ENCODE data around the gene REEP1.
A peak's percentile ranks its signal among the peaks of the same experiment; 100 is the strongest.

REEP1 gene

DNA sequence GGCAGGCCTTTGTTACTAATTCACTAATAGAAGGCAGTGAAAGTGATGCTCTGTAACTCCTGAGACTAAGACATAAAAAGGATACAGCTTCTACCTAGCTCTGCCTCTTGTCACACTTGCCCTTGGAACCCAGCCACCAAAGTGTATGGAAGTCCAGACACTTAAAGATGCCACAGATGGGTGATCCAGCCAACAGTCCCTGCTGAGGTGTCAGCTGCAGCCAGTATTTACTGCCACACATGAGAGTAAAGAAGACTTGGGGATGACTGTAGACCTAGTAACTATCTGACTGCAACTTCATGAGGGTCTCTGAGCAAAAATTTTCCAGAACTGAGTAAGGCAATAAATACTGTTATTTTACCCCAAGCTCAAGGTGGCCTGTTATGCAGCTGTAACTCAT, 151.0 kb downstream of the REEP1 start:
- peak overlapping the region; percentile 6 for H3K4me3 Mint-ChIP-seq
- H3K27me3 Mint-ChIP-seq: no peaks in the 10 kb centered on the region
- H3K27ac Mint-ChIP-seq: peak overlapping the region; percentile 91
- no peaks in the 10 kb centered on the region for H3K9me3 Mint-ChIP-seq
- peaks cover 84% of the 10 kb centered on the region for H3K4me1 Mint-ChIP-seq (ENCODE audit: low read depth)
- peaks cover 49% of the 10 kb centered on the region for H3K36me3 Mint-ChIP-seq (ENCODE audit: low read depth)

DNA sequence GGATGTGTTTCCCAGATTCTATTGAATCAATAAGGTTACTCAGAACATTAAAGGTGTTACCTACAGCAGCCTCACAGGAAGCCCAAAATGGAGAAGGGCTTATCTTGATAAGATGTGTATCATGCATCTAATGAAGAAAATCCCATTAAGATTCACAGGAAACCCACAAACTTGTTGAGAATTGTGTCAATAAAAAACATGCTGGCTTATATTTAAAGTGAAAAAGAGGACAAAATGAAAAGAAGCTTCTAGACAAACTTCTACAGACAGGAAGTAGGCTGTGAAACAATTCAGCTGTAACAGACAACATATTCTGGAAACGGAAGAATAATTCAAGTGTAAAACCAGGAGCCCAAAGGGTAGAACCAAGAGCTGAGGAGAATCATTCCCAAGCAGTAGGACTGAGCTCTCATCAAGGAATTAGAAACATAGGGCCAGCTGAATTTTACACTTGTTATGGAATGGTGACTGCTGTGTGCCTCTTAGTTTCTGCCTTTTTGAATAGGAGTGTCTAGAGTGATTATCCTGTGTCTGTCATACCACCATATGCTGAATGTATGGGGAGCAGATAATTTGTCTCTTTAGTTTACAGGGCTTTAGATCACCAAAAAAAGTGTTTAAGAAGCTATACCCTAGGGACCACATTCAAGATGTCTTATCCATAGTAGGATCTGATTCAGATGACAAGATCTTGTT, 151.8 kb downstream of the REEP1 start:
- Mint-ChIP-seq H3K9me3 (no peaks in the 10 kb centered on the region), H3K4me3 (peak overlapping the region; percentile 64), H3K27me3 (no peaks in the 10 kb centered on the region), H3K27ac (peak overlapping the region; percentile 91), H3K4me1 (ENCODE audit: low read depth) (peaks cover 76% of the 10 kb centered on the region), H3K36me3 (ENCODE audit: low read depth) (peaks cover 45% of the 10 kb centered on the region)

DNA sequence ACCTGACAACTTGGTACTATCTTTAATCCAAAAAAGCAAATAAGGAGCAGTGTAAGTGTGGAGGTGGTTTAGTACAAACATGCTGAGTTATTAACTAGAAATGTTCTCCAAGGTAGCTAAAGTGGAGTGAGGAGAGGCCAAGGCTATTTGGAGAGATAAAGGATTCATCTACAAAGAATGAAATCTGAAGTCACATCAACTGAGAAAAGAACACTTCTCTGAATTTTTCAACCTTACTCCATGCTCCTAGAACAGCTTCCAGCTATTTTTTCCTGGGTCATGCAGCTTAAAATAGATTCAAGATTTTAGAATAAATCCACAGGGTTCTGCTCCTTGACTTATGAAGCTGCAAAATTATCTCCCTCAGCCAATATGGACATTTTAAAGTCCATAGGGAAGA, 160.8 kb downstream of the REEP1 start:
- Mint-ChIP-seq H3K4me3 (no peak overlapping the region), H3K27ac (no peak overlapping the region), H3K36me3 (ENCODE audit: low read depth) (peaks cover 67% of the 10 kb centered on the region), H3K9me3 (no peaks in the 10 kb centered on the region), H3K27me3 (no peaks in the 10 kb centered on the region), H3K4me1 (ENCODE audit: low read depth) (peaks cover 13% of the 10 kb centered on the region)

DNA sequence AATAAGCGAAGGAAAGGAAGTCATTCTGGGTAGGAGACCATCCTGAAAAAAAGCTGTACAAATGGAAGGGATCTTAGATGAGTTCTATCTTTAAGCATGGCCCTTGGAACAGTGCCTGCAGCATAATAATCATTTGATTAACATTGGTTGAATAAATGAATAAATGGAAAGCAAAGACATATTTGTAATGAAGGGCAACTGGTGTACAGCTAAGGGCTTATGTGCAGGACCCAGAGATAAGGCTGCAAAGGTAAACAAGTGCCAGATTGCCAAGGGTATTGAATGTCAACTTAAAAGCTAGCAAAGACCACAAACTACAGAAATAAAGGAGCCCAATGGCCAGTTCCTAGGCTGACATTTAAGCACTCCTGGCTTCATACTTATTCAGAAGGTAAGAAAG, 161.6 kb downstream of the REEP1 start:
- Mint-ChIP-seq H3K27ac (no peak overlapping the region), H3K27me3 (no peaks in the 10 kb centered on the region), H3K9me3 (no peaks in the 10 kb centered on the region), H3K4me3 (no peak overlapping the region), H3K4me1 (ENCODE audit: low read depth) (peaks cover 13% of the 10 kb centered on the region), H3K36me3 (ENCODE audit: low read depth) (peaks cover 73% of the 10 kb centered on the region)

DNA sequence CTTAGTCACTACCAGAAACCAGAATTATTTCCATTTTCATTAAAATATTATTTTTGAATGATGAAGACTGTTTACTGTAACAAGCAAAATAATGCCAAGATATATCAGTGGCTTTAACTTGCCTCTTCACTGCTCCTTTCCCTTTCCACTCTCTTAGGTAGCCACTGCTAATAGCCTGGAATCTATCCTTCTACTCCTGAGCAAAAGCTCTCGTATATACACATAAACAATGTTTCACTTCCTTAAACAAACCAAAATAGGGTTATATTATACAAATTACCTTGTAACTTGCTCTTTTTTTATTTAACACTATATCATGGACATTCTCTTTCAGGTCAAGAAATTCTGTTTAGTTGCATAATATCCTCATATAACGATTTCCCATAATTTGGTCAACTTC, 163.0 kb downstream of the REEP1 start:
- H3K27ac Mint-ChIP-seq: no peak overlapping the region
- no peak overlapping the region for H3K4me3 Mint-ChIP-seq
- no peaks in the 10 kb centered on the region for H3K27me3 Mint-ChIP-seq
- H3K4me1 Mint-ChIP-seq (ENCODE audit: low read depth): peaks cover 13% of the 10 kb centered on the region
- peaks cover 76% of the 10 kb centered on the region for H3K36me3 Mint-ChIP-seq (ENCODE audit: low read depth)
- H3K9me3 Mint-ChIP-seq: no peaks in the 10 kb centered on the region

DNA sequence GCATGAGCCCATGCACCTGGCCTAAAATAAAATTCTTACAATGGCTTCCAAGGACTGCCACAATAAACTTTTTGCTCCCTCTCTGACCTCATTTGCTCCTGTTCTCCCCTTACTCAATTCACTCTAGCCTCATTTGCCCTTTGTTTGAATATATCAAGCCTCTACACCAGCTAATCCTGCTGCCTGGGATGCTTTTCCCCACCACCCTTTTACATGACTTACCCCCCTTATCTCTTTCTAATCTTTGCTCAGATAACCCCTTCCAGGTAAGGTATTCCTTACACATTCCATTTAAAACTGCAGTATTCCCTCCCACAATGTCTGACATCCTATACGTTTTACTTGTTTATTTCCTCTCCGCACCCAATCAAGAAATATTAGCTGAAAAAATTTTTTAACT, 164.8 kb downstream of the REEP1 start:
- peaks cover 77% of the 10 kb centered on the region for H3K36me3 Mint-ChIP-seq (ENCODE audit: low read depth)

DNA sequence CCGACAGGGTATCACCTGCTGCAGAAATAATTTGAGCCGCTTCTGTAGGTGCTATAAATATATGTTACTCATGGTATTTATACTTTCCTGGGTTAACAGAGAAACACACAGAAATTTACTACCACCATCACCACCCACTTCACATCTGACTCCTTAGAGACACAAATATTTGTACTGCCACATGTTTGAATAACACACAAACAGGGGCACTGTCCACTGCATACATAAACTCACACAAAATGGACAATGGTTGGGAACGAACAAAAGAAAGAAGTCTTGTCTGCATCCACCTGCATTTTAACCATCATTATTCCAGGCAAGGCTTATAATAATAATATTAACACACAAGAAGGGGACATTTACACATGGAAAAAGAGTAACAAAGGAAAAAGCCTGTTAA, 166.1 kb downstream of the REEP1 start:
- no peaks in the 10 kb centered on the region for H3K27me3 Mint-ChIP-seq
- no peak overlapping the region for H3K27ac Mint-ChIP-seq
- peaks cover 68% of the 10 kb centered on the region for H3K36me3 Mint-ChIP-seq (ENCODE audit: low read depth)
- peaks cover 13% of the 10 kb centered on the region for H3K4me1 Mint-ChIP-seq (ENCODE audit: low read depth)
- no peak overlapping the region for H3K4me3 Mint-ChIP-seq
- H3K9me3 Mint-ChIP-seq: no peaks in the 10 kb centered on the region

More for the DNA sequence above, 164.8 kb downstream of the REEP1 start:
- H3K27ac Mint-ChIP-seq: no peak overlapping the region
- no peaks in the 10 kb centered on the region for H3K27me3 Mint-ChIP-seq
- H3K4me1 Mint-ChIP-seq (ENCODE audit: low read depth): peaks cover 13% of the 10 kb centered on the region
- H3K4me3 Mint-ChIP-seq: no peak overlapping the region
- H3K9me3 Mint-ChIP-seq: no peaks in the 10 kb centered on the region

DNA sequence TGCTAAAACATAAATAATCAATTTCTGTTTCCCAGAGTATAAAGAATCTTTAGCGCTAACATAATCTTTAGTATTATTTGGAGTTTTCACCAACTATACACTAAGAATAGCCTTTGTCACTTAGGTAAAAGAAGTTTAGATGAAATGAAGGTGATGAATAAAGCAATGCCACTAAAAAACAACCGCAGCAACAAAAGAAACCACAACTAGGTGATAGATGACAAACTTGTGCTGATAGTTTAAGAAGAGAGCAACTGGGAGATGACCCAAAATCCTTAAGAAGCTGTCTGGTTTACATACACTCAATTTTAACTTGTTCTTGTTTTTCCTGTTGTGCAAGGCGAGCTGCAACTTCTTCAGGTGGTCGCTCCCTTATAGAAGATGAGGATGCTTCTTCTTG, 167.0 kb downstream of the REEP1 start:
- Mint-ChIP-seq H3K4me3 (no peak overlapping the region), H3K27me3 (no peaks in the 10 kb centered on the region), H3K36me3 (ENCODE audit: low read depth) (peaks cover 67% of the 10 kb centered on the region), H3K27ac (no peak overlapping the region), H3K9me3 (no peaks in the 10 kb centered on the region), H3K4me1 (ENCODE audit: low read depth) (peaks cover 9% of the 10 kb centered on the region)
